Measurements from ENCODE around the gene CTNNA2.
"Not testable (repeated sequence)": the region's sequence is repeated elsewhere in the genome, so short reads cannot be mapped to it uniquely, and the experiment has no call there.

The CTNNA2 gene

DNA sequence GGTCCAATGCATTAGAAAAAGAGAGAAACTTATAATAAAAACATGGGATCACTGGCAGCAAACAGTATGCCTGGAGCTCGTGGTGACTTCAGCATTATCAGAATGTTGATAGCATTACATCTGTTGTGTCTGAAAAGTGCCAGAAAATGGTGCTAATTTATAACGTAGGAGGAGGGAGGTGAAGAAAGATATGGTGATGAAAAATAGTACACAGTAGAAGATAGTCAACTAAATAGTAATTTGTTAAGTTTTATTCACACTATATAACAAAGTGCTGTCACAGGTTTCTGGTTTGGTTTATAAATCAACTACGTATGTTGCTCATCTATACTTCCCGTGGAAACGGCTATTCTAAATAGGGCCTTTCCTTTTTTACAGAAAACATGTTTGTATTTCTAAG lies 674.3 kb downstream of the CTNNA2 start:
- DNase-seq (ENCODE audit: low read depth), result no peak
- no peak for TF ChIP-seq CTCF (IDR thresholded peaks at IDR 0.05; ENCODE audit: control insufficient read depth, insufficient read depth, low read depth, low read length, missing control alignments)
- H3K4me3 ChIP-seq (ENCODE audit: control insufficient read depth, low read depth, low read length), result no peak overlapping the region

- DNase-seq (ENCODE audit: low read depth), result no peak
- H3K4me3 ChIP-seq (ENCODE audit: control insufficient read depth, low read depth, low read length), result no peak overlapping the region
- TF ChIP-seq CTCF (IDR thresholded peaks at IDR 0.05; ENCODE audit: control insufficient read depth, insufficient read depth, low read depth, low read length, missing control alignments), result no peak
These were observed 677.3 kb downstream of the CTNNA2 start for GRCh38 chr2:80190166-80190565.

- no peak overlapping the region for H3K4me3 ChIP-seq (ENCODE audit: control insufficient read depth, low read depth, low read length)
- DNase-seq (ENCODE audit: low read depth), result no peak
- no peak for TF ChIP-seq CTCF (IDR thresholded peaks at IDR 0.05; ENCODE audit: control insufficient read depth, insufficient read depth, low read depth, low read length, missing control alignments)
These were observed 680.7 kb downstream of the CTNNA2 start for GRCh38 chr2:80193566-80193965.

- DNase-seq (ENCODE audit: low read depth), result no peak
- TF ChIP-seq CTCF (IDR thresholded peaks at IDR 0.05; ENCODE audit: control insufficient read depth, insufficient read depth, low read depth, low read length, missing control alignments), result no peak
- H3K4me3 ChIP-seq (ENCODE audit: control insufficient read depth, low read depth, low read length), result no peak overlapping the region
These were observed 682.2 kb downstream of the CTNNA2 start for GRCh38 chr2:80195034-80195433.

DNA sequence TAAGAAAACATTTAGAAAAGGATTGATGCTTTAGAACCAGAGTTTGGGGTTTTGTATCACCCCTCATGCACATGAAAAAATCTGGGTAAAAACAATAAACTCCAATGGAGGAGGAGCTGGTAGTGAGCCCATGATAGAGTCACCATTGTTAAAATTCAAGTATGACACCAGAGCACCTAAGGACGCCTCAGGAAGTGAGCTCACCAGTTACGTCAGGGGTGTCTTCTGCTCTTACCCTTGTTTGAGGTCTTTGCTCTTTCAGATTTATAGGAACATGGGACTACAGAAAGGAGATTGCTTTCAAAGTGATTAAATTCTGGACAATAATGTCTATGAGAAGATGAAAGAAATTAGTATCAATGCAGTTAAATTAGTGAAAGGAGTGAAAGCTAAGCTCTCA lies 685.2 kb downstream of the CTNNA2 start:
- TF ChIP-seq CTCF (IDR thresholded peaks at IDR 0.05; ENCODE audit: control insufficient read depth, insufficient read depth, low read depth, low read length, missing control alignments), result no peak
- no peak for DNase-seq (ENCODE audit: low read depth)
- no peak overlapping the region for H3K4me3 ChIP-seq (ENCODE audit: control insufficient read depth, low read depth, low read length)

GRCh38 chr2:80199504-80199903 lies 686.7 kb downstream of the CTNNA2 start:
- no peak for DNase-seq (ENCODE audit: low read depth)
- no peak for TF ChIP-seq CTCF (IDR thresholded peaks at IDR 0.05; ENCODE audit: control insufficient read depth, insufficient read depth, low read depth, low read length, missing control alignments)
- H3K4me3 ChIP-seq (ENCODE audit: control insufficient read depth, low read depth, low read length), result no peak overlapping the region

- DNase-seq (ENCODE audit: low read depth); H3K4me3 ChIP-seq (ENCODE audit: control insufficient read depth, low read depth, low read length): not testable (repeated sequence)
These were observed 691.1 kb downstream of the CTNNA2 start for GRCh38 chr2:80203929-80204328.
